HTR-8/SVneo (cell line): ENCODE data around the gene RNF115.
"Not testable (repeated sequence)": the region's sequence is repeated elsewhere in the genome, so short reads cannot be mapped to it uniquely, and the experiment has no call there.

Experiments
- DNase-seq: peaks from one replicate; pipeline ENCODE4 v3.0.0; 2011; ENCODE audit warnings: low spot score, mixed read lengths; ENCODE audit not compliant: insufficient read length
- FAIRE-seq: peaks from 2 replicates; lab custom pipeline; 2011; peaks lifted over from hg19 to GRCh38; lab: Jason Lieb, UNC

The RNF115 gene

DNA sequence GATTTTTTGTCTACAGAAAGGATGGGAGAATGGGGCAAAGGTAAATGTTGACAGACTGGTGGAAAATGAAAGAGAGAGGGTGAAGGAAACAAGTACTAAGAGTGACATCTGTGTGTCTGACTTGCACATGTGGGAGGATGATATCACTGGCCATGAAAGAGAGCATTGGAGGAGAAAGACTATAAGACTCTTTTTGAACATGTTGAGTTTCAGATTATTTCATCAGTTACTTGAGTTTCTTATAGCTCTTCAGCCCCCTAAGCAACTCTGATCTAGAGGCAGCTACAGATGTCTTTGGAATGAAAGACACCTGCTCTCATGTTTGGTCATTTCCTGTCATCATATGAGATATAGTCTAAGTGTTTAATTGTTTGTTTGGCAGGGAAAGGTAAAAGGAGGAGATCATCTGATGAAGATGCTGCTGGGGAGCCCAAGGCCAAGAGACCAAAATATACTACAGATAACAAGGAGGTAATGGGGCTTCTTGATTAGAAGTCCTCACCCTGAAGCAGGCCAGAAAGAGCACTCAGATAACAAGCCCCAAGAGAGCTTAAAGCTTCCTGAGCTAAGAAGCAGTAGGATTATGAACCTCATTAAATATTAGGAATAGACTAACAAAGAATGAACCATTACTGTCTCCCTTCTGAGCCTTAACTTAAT is 4.6 kb upstream of the RNF115 start:
- DNase-seq, result no peak
- no peak for FAIRE-seq

- FAIRE-seq (no peak), DNase-seq (no peak)
Observed at GRCh38 chr1:145827966-145828365, 4.1 kb upstream of the RNF115 start.

- FAIRE-seq (no peak), DNase-seq (no peak)
Observed at GRCh38 chr1:145826030-145826429, 2.1 kb upstream of the RNF115 start.

- DNase-seq (no peak), FAIRE-seq (no peak)
Observed at GRCh38 chr1:145824499-145824842, 576 bp upstream of the RNF115 start.

DNA sequence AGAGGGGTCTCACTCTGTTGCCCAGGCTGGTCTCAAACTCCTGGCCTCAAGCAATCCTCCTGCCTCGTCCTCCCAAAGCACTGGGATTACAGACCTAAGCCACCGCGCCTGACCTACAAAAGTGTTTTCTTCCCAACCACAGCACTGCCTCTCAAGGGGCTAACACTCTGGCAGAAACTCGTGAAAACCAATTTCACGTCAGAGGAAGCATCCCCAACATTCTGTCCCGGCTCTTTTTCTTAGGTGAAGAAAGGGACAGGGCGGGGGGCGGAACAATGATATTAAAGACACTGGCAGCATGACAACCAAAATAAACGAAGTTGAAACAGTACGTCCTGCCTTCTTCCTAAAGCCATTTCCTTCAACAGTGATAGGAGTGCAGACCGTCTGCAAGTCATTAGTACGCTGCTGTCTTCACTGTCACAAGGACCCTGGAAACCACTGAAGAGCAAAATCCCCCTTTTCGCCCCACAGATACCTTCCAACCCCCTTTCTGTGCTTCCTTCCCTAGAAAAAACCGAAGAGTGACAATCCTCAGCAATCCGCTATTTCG is 1.0 kb downstream of the RNF115 start:
- not testable (repeated sequence) for FAIRE-seq, DNase-seq

- DNase-seq, FAIRE-seq: not testable (repeated sequence)
Observed at GRCh38 chr1:145818095-145818494, 5.8 kb downstream of the RNF115 start.

DNA sequence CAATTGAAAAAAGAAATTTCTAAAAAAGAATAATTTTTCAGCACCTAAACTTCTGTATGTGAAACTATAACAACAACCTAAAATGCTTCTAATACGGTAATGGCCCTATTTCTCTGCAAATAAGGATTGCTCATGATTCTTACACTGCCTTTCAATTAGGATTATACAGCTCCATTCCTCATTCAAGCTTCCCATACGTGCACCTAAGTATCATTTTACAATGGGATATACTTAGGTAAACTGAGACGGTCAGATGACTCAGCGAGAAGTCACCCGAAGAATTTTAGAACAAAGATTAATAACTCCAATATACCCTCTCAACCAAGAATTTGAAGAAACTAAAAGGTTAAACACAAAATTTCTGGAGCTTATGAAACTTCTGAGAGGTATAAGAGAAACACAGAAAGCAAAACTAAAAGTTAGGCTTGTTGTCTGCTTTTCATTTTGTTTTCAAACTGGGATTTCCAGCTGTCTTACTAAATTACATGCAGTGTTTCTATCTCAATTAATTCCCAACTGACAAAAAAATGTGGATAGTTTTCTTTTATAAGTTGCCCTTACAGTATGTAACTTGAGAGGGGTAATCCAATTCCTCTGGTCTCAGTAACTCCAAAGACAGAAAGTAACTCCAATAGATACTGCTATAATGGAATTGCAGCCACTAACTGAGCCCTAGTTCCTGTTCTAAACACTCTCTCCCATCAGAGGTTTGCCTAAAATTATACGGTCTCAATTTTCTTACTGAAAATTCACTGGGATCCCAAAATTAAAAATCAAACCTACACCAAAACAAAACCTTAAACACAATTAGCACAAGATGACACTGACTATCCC is 10.7 kb downstream of the RNF115 start:
- not testable (repeated sequence) for FAIRE-seq, DNase-seq

GRCh38 chr1:145806844-145807243 is 17.1 kb downstream of the RNF115 start:
- DNase-seq (no peak), FAIRE-seq (no peak)

- no peak for FAIRE-seq
- DNase-seq, result no peak
Observed at GRCh38 chr1:145806408-145806807, 17.5 kb downstream of the RNF115 start.

- no peak for FAIRE-seq
Observed at GRCh38 chr1:145805057-145805456, 18.8 kb downstream of the RNF115 start.

DNA sequence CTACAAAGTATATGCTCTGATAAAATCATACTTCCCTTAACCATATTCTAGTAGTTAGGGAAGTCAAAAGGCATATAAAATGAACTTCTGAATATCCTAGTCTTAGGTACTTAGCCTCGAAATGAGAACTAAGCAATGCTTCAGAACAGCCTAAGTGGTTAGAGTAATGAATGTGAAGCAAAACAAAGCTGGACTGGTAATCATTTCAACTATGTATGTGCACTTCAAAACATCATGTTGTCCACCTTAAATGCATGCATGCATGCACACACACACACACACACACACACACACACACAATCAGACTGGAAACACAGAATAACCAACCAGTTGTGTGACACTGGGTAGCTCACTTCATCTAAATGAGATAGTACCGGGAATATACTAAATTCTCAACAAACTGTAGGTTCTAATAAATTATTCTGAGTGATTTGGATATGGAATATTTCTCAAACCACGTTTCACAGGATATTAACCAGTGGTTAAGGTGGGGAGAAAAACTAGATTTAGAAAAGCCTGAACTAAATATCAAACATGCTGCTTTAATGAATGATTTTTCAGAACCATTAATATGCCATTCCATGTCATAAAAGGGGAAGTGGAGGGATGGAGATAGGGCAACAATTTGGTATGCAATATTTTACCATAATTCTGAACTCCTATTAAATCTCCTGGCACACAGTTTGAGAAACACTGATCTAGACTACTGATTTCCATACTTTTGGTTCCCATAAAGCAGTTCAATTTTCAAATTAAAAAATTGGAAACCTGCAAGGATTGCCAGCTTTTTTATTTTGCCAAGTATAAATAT is 19.5 kb downstream of the RNF115 start:
- FAIRE-seq (no peak), DNase-seq (no peak)

More at GRCh38 chr1:145805057-145805456, 18.8 kb downstream of the RNF115 start:
- no peak for DNase-seq

DNA sequence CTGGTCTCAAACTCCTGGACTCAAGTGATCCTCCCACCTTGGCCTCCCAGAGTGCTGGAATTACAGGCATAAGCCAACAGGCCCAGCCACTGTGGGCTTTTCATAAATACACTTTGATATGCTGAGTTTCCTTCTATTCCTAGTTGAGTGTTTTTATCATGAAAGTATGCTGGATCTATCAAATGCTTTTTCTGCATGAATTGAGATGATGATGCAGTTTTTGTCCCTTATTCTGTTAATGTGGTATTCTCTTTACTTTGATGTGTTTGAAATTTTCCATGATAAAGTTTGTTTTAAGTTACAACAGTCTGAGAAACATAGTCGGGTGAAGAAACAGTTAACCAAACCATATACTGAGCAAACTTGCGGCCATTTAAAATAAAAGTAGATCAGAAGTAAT is 24.1 kb downstream of the RNF115 start:
- DNase-seq, result no peak
- no peak for FAIRE-seq

DNA sequence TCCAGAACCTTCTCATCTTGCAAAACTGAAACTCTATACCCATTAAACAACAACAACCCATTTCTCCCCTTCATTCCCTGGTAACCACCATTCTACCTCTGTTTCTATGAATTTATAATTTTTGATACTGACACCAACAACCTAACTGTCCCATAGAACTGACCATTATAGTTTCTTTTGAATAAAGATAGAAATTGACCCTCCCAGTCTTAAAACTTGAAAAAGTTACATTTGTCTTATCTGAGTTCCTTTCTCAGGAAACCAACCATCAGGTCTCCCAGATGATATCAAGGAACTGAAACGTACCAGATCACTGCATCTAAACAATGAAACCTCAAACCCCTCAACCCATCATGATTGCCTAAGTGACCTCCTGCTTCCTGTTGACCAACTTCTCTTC is 27.1 kb downstream of the RNF115 start:
- FAIRE-seq (no peak), DNase-seq (no peak)

DNA sequence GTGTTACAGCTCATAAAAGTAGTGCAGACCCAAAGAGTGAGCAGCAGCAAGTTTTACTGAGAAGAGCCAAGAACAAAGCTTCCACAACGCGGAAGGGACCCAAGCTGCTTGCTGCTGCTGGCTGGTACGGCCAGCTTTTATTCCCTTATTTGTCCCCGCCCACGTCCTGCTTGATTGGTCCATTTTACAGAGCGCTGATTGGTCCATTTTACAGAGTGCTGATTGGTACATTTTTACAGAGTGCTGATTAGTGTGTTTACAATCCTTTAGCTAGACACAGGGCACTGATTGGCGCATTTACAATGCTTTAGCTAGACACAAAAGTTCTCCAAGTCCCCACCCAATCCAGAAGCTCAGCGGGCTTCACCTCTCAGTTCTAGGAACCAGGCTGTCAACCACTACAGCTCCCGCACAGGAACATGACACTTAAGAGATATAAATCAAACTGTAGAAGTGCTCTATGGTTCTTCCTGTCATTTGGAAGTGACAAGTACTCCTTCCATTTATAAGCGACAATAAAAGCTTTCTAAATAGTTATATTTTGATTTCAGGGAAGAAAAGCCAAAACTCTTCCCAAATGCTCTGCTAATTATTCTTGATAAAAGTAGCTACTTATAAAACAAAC is 28.5 kb downstream of the RNF115 start:
- FAIRE-seq (no peak), DNase-seq (no peak)

- DNase-seq (no peak), FAIRE-seq (no peak)
Observed at GRCh38 chr1:145792484-145792883, 31.4 kb downstream of the RNF115 start.

GRCh38 chr1:145791860-145792259 is 32.0 kb downstream of the RNF115 start:
- not testable (repeated sequence) for FAIRE-seq, DNase-seq

GRCh38 chr1:145788580-145788979 is 35.3 kb downstream of the RNF115 start:
- DNase-seq (no peak), FAIRE-seq (no peak)

DNA sequence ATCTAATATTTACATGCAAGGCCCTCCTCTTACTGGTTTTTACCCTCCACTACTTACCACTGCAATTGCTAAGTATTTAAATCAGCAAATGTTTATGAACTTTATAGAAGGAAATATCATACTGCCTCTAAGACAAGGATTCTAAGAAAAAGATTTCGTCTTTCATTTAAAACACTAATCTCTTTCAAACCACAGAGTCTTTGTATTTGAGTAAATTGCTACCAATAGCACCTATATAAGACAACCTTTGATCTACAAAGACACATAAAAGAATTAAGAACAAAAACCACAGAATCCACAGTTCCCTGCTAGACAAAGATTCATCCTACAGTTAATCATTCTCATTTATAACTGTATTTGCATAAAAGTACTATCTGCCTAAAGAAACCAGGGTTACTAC is 37.6 kb downstream of the RNF115 start:
- FAIRE-seq, result no peak

GRCh38 chr1:145785547-145785946 is 38.3 kb downstream of the RNF115 start:
- FAIRE-seq, result no peak

More for the DNA sequence above, 37.6 kb downstream of the RNF115 start:
- DNase-seq, result no peak

GRCh38 chr1:145784409-145784808 is 39.5 kb downstream of the RNF115 start:
- FAIRE-seq (no peak), DNase-seq (no peak)

More at GRCh38 chr1:145785547-145785946, 38.3 kb downstream of the RNF115 start:
- no peak for DNase-seq
